HEK293 (cell line): ENCODE measurements around the gene APPBP2.

Experiments used
- RBAK ChIP-seq: fragments of 450-650 bp; formaldehyde crosslinking; IDR thresholded peaks from 2 replicates; pipeline ENCODE4 v1.5.1; 2016; ENCODE audit warnings: missing biosample characterization, missing genetic modification characterization
- ZBTB21 ChIP-seq: fragments of 450-650 bp; formaldehyde crosslinking; IDR thresholded peaks from 2 replicates; pipeline ENCODE4 v1.5.1; 2017; ENCODE audit warnings: missing biosample characterization, missing genetic modification characterization
- ZBTB26 ChIP-seq: fragments of 450-650 bp; formaldehyde crosslinking; optimal IDR thresholded peaks from 2 replicates; pipeline ENCODE3; 2016; ENCODE audit warnings: missing biosample characterization, mild to moderate bottlenecking, missing genetic modification characterization
- ZBTB7A ChIP-seq: fragments of 450-650 bp; formaldehyde crosslinking; IDR thresholded peaks from 2 replicates; pipeline ENCODE4 v1.5.1; 2016; ENCODE audit warnings: low read depth, missing biosample characterization, missing genetic modification characterization
- ZFP69B ChIP-seq: fragments of 450-650 bp; formaldehyde crosslinking; IDR thresholded peaks from 2 replicates; pipeline ENCODE4 v1.5.1; 2016; ENCODE audit warnings: missing biosample characterization, missing genetic modification characterization
- ZNF140 ChIP-seq: fragments of 450-650 bp; formaldehyde crosslinking; IDR thresholded peaks from 2 replicates; pipeline ENCODE4 v1.5.1; 2016; ENCODE audit warnings: missing biosample characterization, missing genetic modification characterization
- ZNF157 ChIP-seq: fragments of 450-650 bp; formaldehyde crosslinking; IDR thresholded peaks from 2 replicates; pipeline ENCODE4 v1.5.1; 2016; ENCODE audit warnings: missing biosample characterization, missing genetic modification characterization
- ZNF677 ChIP-seq: fragments of 450-650 bp; IDR thresholded peaks from 2 replicates; pipeline ENCODE4 v1.5.0; 2018; ENCODE audit warnings: missing biosample characterization, mild to moderate bottlenecking, missing genetic modification characterization, moderate library complexity
- ZNF792 ChIP-seq: fragments of 450-650 bp; formaldehyde crosslinking; IDR thresholded peaks from 2 replicates; pipeline ENCODE4 v1.5.1; 2016; ENCODE audit warnings: missing biosample characterization, missing genetic modification characterization
- TF ChIP-seq, protein P1 (sequence below): fragments of 450-650 bp; formaldehyde crosslinking; IDR thresholded peaks from 2 replicates; pipeline ENCODE4 v1.5.1; 2016; ENCODE audit warnings: missing biosample characterization, missing genetic modification characterization
- TF ChIP-seq, protein P2 (sequence below): fragments of 450-650 bp; formaldehyde crosslinking; IDR thresholded peaks from 2 replicates; pipeline ENCODE4 v1.5.1; 2016; ENCODE audit warnings: missing biosample characterization, missing genetic modification characterization
- TF ChIP-seq, protein P3 (sequence below): fragments of 450-650 bp; formaldehyde crosslinking; IDR thresholded peaks from 2 replicates; pipeline ENCODE4 v1.5.1; 2016; ENCODE audit warnings: missing biosample characterization, missing genetic modification characterization

DNA sequence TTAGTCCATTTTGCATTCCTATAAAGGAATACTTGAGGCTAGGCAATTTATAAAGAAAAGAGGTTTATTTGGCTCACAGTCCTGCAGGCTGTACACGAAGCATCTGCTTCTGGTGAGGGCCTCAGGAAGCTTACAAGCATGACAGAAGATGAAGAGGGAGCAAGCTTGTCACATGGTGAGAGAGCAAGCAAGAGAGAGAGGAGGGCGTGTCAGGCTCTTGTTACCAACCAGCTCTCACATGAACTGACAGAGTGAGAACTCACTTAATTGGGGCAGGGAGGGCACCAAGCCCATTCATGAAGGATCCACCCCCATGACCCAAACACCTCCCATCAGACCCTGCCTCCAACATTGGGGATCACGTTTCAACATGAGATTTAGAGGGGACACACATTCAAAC lies 102.2 kb downstream of the APPBP2 start:
- TF ChIP-seq ZNF792 (no peak), ZNF157 (tag by site-specific recombination) (no peak), ZFP69B (no peak), ZBTB26 (no peak), ZBTB21 (tag by site-specific recombination) (no peak), ZBTB7A (no peak), RBAK (tag by site-specific recombination) (no peak), ZNF140 (tag by site-specific recombination) (no peak), ZNF677 (no peak)
- TF ChIP-seq, protein P1, sequence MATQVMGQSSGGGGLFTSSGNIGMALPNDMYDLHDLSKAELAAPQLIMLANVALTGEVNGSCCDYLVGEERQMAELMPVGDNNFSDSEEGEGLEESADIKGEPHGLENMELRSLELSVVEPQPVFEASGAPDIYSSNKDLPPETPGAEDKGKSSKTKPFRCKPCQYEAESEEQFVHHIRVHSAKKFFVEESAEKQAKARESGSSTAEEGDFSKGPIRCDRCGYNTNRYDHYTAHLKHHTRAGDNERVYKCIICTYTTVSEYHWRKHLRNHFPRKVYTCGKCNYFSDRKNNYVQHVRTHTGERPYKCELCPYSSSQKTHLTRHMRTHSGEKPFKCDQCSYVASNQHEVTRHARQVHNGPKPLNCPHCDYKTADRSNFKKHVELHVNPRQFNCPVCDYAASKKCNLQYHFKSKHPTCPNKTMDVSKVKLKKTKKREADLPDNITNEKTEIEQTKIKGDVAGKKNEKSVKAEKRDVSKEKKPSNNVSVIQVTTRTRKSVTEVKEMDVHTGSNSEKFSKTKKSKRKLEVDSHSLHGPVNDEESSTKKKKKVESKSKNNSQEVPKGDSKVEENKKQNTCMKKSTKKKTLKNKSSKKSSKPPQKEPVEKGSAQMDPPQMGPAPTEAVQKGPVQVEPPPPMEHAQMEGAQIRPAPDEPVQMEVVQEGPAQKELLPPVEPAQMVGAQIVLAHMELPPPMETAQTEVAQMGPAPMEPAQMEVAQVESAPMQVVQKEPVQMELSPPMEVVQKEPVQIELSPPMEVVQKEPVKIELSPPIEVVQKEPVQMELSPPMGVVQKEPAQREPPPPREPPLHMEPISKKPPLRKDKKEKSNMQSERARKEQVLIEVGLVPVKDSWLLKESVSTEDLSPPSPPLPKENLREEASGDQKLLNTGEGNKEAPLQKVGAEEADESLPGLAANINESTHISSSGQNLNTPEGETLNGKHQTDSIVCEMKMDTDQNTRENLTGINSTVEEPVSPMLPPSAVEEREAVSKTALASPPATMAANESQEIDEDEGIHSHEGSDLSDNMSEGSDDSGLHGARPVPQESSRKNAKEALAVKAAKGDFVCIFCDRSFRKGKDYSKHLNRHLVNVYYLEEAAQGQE (tag by site-specific recombination), result no peak
- TF ChIP-seq, protein P2, sequence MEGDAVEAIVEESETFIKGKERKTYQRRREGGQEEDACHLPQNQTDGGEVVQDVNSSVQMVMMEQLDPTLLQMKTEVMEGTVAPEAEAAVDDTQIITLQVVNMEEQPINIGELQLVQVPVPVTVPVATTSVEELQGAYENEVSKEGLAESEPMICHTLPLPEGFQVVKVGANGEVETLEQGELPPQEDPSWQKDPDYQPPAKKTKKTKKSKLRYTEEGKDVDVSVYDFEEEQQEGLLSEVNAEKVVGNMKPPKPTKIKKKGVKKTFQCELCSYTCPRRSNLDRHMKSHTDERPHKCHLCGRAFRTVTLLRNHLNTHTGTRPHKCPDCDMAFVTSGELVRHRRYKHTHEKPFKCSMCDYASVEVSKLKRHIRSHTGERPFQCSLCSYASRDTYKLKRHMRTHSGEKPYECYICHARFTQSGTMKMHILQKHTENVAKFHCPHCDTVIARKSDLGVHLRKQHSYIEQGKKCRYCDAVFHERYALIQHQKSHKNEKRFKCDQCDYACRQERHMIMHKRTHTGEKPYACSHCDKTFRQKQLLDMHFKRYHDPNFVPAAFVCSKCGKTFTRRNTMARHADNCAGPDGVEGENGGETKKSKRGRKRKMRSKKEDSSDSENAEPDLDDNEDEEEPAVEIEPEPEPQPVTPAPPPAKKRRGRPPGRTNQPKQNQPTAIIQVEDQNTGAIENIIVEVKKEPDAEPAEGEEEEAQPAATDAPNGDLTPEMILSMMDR (tag by site-specific recombination), result no peak
- TF ChIP-seq, protein P3, sequence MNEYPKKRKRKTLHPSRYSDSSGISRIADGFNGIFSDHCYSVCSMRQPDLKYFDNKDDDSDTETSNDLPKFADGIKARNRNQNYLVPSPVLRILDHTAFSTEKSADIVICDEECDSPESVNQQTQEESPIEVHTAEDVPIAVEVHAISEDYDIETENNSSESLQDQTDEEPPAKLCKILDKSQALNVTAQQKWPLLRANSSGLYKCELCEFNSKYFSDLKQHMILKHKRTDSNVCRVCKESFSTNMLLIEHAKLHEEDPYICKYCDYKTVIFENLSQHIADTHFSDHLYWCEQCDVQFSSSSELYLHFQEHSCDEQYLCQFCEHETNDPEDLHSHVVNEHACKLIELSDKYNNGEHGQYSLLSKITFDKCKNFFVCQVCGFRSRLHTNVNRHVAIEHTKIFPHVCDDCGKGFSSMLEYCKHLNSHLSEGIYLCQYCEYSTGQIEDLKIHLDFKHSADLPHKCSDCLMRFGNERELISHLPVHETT (tag by site-specific recombination), result no peak
